22Rv1 (cell line): ENCODE data around the gene NPC2.

ENCODE experiments used
- H3K27ac ChIP-seq: fragments of 450-650 bp; 2 replicates; pipeline ENCODE4 v1.5.1; 2017
- CTCF ChIP-seq: fragments of 450-650 bp; IDR thresholded peaks from 2 replicates; pipeline ENCODE4 v1.5.1; 2017; ENCODE audit warnings: mild to moderate bottlenecking
- ZFX ChIP-seq: fragments of 450-650 bp; IDR thresholded peaks from 2 replicates; pipeline ENCODE4 v1.6.1; 2017; ENCODE audit warnings: antibody characterized with exemption, borderline replicate concordance

The NPC2 gene

GRCh38 chr14:74472601-74473000, 20.5 kb downstream of the NPC2 start:
- no peak overlapping the region for H3K27ac ChIP-seq
- no peak for TF ChIP-seq ZFX
- TF ChIP-seq CTCF, result no peak

GRCh38 chr14:74469548-74470518, 23.3 kb downstream of the NPC2 start:
- TF ChIP-seq CTCF, result no peak
- no peak for TF ChIP-seq ZFX
- no peak overlapping the region for H3K27ac ChIP-seq

- TF ChIP-seq CTCF (no peak), ZFX (no peak)
- no peak overlapping the region for H3K27ac ChIP-seq
These were observed 24.6 kb downstream of the NPC2 start for GRCh38 chr14:74468513-74468912.

- H3K27ac ChIP-seq, result no peak overlapping the region
- TF ChIP-seq CTCF, result no peak
- TF ChIP-seq ZFX, result no peak
These were observed 27.8 kb downstream of the NPC2 start for GRCh38 chr14:74465335-74465734.

- TF ChIP-seq CTCF (no peak), ZFX (no peak)
- no peak overlapping the region for H3K27ac ChIP-seq
These were observed 28.3 kb downstream of the NPC2 start for GRCh38 chr14:74464785-74465184.

GRCh38 chr14:74463697-74464096, 29.4 kb downstream of the NPC2 start:
- H3K27ac ChIP-seq, result no peak overlapping the region
- no peak for TF ChIP-seq ZFX
- TF ChIP-seq CTCF, result no peak

- no peak overlapping the region for H3K27ac ChIP-seq
- no peak for TF ChIP-seq CTCF
- TF ChIP-seq ZFX, result no peak
These were observed 30.1 kb downstream of the NPC2 start for GRCh38 chr14:74462993-74463392.
